ACC112 (cell line): ENCODE data around the gene DOCK2.

Source experiments
- H2AFZ ChIP-seq: fragments of 200-600 bp; sonication (generic); one replicate; pipeline ENCODE4 v1.6.0; 2017; ENCODE audit warnings: antibody characterized with exemption, low read length; ENCODE audit not compliant: unreplicated experiment
- H3K27ac ChIP-seq: fragments of 200-600 bp; sonication (generic); 2 replicates; pipeline ENCODE4 v1.5.1; 2014; ENCODE audit warnings: low read depth, mild to moderate bottlenecking, antibody characterized with exemption, low read length, moderate library complexity
- H3K27me3 ChIP-seq: fragments of 200-600 bp; sonication (generic); 2 replicates; pipeline ENCODE4 v1.6.1; 2014; ENCODE audit warnings: mild to moderate bottlenecking, antibody characterized with exemption, low read length, moderate library complexity, mixed read lengths; ENCODE audit not compliant: insufficient read depth
- H3K36me3 ChIP-seq: fragments of 200-600 bp; sonication (generic); 2 replicates; pipeline ENCODE4 v1.6.1; 2016; ENCODE audit warnings: mild to moderate bottlenecking, antibody characterized with exemption, low read length, moderate library complexity, mixed read lengths; ENCODE audit not compliant: insufficient read depth
- H3K4me1 ChIP-seq: fragments of 200-600 bp; sonication (generic); one replicate; pipeline ENCODE4 v1.6.1; 2016; ENCODE audit warnings: low read length, mixed read lengths; ENCODE audit not compliant: insufficient read depth, unreplicated experiment, control insufficient read depth
- H3K4me3 ChIP-seq: fragments of 200-600 bp; sonication (generic); 2 replicates; pipeline ENCODE4 v1.5.1; 2014; ENCODE audit warnings: mild to moderate bottlenecking, low read depth, low read length
- H3K79me2 ChIP-seq: fragments of 200-600 bp; sonication (generic); one replicate; pipeline ENCODE4 v1.6.0; 2016; ENCODE audit warnings: low read length; ENCODE audit not compliant: control insufficient read depth, unreplicated experiment, insufficient read depth

DOCK2 gene

GRCh38 chr5:169861433-169861832 lies 224.4 kb downstream of the DOCK2 start:
- Histone ChIP-seq H2AFZ (no peak overlapping the region), H3K27me3 (no peaks in the 10 kb centered on the region), H3K4me1 (peaks cover 20% of the 10 kb centered on the region), H3K79me2 (no peaks in the 10 kb centered on the region), H3K4me3 (no peak overlapping the region), H3K36me3 (no peaks in the 10 kb centered on the region), H3K27ac (peak overlapping the region; percentile 27; the same call in 1 of the 2 replicates)

DNA sequence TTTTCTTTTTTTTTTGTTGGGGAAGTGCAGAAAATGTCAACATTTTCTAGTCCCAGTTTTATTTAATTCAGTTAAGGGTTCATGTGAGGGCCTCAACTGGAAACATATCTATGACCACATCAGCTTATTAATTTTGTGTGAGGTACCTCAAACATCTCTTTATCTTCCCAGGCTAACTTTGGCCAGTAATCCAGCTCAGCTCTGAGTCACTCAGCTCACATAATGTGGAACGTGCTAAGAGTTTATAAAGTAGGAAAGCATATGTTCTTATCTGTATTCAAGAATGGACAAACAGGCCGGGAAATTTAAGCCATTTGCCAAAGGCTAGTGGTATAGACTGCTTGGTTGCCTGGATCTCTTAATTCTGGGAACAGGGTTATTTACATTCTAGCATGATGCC lies 224.9 kb downstream of the DOCK2 start:
- Histone ChIP-seq H3K4me1 (peaks cover 15% of the 10 kb centered on the region), H3K27ac (peak overlapping the region; percentile 27; the same call in 1 of the 2 replicates), H2AFZ (no peak overlapping the region), H3K4me3 (no peak overlapping the region), H3K36me3 (no peaks in the 10 kb centered on the region), H3K27me3 (no peaks in the 10 kb centered on the region), H3K79me2 (no peaks in the 10 kb centered on the region)

- Histone ChIP-seq H3K36me3 (no peaks in the 10 kb centered on the region), H3K79me2 (no peaks in the 10 kb centered on the region), H3K27ac (peak overlapping the region; percentile 9; the same call in 1 of the 2 replicates), H3K27me3 (no peaks in the 10 kb centered on the region), H3K4me3 (no peak overlapping the region), H3K4me1 (peaks cover 10% of the 10 kb centered on the region), H2AFZ (no peak overlapping the region)
Measured at GRCh38 chr5:169862391-169862811, 225.3 kb downstream of the DOCK2 start.

GRCh38 chr5:169864483-169864882 lies 227.4 kb downstream of the DOCK2 start:
- H3K79me2 ChIP-seq = no peaks in the 10 kb centered on the region
- peaks cover 10% of the 10 kb centered on the region for H3K4me1 ChIP-seq
- H3K4me3 ChIP-seq = no peak overlapping the region
- H3K27ac ChIP-seq = no peak overlapping the region
- H2AFZ ChIP-seq = no peak overlapping the region
- H3K36me3 ChIP-seq = no peaks in the 10 kb centered on the region; the same call in 1 of the 2 replicates
- no peaks in the 10 kb centered on the region for H3K27me3 ChIP-seq

DNA sequence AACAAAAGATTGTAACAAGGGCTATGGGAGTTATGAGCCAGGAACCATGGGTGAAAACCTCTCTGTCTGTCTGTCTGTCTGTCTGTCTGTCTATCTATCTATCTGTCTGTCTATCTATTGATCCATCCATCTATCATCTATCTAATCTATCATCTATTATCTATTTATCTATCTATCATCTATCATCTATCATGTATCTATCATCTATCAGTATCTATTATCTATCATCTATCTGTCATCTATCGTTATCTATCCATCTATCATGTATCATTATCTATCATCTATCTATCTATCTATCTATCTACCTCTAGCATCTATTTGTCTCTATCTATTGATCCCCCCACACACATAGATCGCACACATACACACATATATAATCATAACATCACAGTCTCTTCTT lies 230.3 kb downstream of the DOCK2 start:
- Histone ChIP-seq H3K79me2 (no peaks in the 10 kb centered on the region), H3K4me3 (no peak overlapping the region), H3K27me3 (no peaks in the 10 kb centered on the region), H3K36me3 (no peaks in the 10 kb centered on the region; the same call in 1 of the 2 replicates), H3K27ac (no peak overlapping the region), H3K4me1 (peaks cover 4% of the 10 kb centered on the region), H2AFZ (no peak overlapping the region)

DNA sequence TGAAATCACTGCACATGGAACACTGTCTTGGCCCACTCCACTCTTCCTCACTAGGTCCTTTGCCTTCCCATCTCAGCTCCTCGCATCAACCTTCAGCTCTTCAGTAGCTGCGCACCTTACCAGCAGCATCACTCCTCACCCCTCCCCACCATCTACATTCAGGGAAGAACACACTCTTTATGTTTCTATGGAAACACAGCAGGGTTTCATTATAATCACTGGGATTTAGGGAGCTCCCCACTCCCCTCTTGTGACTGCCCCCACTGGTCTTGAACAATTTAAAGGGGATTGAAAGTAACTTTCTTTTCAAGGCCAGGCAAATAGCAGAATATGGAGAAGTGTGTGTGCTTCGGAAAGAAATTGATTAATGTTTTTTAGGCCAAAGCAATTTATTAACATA lies 232.0 kb downstream of the DOCK2 start:
- Histone ChIP-seq H3K4me3 (no peak overlapping the region), H3K4me1 (no peaks in the 10 kb centered on the region), H3K79me2 (no peaks in the 10 kb centered on the region), H3K27me3 (no peaks in the 10 kb centered on the region), H3K27ac (no peak overlapping the region), H3K36me3 (no peaks in the 10 kb centered on the region; the same call in 1 of the 2 replicates), H2AFZ (no peak overlapping the region)

GRCh38 chr5:169870211-169870610 lies 233.1 kb downstream of the DOCK2 start:
- H3K27ac ChIP-seq = no peak overlapping the region

DNA sequence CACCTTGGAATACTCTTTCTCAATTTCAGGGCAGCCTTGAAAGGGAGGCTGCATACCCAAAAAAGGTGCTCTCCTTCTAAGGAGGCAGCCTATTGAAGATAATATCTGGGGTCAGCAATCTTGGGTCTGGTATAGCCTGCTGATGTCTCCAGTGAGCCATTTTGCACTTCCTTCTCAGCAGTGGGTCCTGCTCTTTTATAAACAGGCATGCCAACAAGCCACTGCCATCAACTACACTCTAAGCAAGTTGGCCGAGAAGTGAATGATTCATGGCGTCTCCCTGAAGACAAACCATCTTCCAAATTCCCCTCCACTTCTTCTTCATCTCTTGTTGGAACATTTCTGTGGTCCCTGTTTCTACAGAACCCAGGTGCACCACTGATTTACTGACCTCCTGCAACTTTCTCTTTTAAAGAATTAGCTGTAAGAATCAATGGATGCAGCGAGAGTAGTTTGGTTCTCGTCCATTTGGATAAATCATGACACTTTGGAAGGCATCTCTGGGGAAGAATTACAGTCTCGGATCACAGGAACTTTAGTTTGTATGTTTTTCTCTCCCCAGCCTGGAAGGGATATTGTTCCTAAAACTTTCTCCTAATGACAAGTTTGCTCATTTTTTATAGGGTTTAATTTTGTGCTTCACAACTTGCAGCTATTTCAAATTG lies 234.9 kb downstream of the DOCK2 start:
- H3K4me3 ChIP-seq = no peak overlapping the region
- no peak overlapping the region for H2AFZ ChIP-seq
- H3K27ac ChIP-seq = no peak overlapping the region
- H3K27me3 ChIP-seq = no peaks in the 10 kb centered on the region
- H3K79me2 ChIP-seq = no peaks in the 10 kb centered on the region
- no peaks in the 10 kb centered on the region; the same call in 1 of the 2 replicates for H3K36me3 ChIP-seq
- peaks cover 17% of the 10 kb centered on the region for H3K4me1 ChIP-seq

More at GRCh38 chr5:169870211-169870610, 233.1 kb downstream of the DOCK2 start:
- Histone ChIP-seq H3K4me1 (peaks cover 3% of the 10 kb centered on the region), H3K79me2 (no peaks in the 10 kb centered on the region), H3K36me3 (no peaks in the 10 kb centered on the region; the same call in 1 of the 2 replicates), H3K4me3 (no peak overlapping the region), H3K27me3 (no peaks in the 10 kb centered on the region), H2AFZ (no peak overlapping the region)

- no peak overlapping the region for H3K4me3 ChIP-seq
- H3K4me1 ChIP-seq = peaks cover 17% of the 10 kb centered on the region
- no peak overlapping the region for H2AFZ ChIP-seq
- H3K79me2 ChIP-seq = no peaks in the 10 kb centered on the region
- H3K27me3 ChIP-seq = no peaks in the 10 kb centered on the region
- no peaks in the 10 kb centered on the region; the same call in 1 of the 2 replicates for H3K36me3 ChIP-seq
- no peak overlapping the region for H3K27ac ChIP-seq
Measured at GRCh38 chr5:169873642-169874041, 236.6 kb downstream of the DOCK2 start.

DNA sequence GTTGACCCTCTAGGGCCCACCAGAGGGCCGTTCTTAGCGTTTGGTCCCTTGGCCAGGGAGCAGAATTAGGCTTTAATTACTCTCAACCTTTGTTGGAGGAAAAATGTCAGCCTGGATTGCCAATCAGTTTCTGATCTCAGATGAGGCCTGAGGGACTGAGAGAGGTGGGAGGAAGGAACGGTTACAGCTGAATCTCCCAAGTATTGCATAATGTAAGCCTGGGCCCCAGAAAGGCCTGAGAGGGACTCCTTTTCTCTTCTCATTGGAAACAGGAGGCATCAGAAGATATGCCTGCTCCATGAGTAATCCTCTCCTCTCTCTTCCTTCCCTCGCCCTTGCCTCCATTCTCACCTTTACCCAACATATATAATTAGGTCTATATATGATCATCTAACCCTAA lies 237.5 kb downstream of the DOCK2 start:
- Histone ChIP-seq H3K27me3 (no peaks in the 10 kb centered on the region), H3K27ac (no peak overlapping the region), H3K4me1 (peaks cover 17% of the 10 kb centered on the region), H3K4me3 (no peak overlapping the region), H3K79me2 (no peaks in the 10 kb centered on the region), H3K36me3 (0 out of 2 replicates have a peak, but pooled peaks cover 5% of the 10 kb centered on the region), H2AFZ (no peak overlapping the region)

DNA sequence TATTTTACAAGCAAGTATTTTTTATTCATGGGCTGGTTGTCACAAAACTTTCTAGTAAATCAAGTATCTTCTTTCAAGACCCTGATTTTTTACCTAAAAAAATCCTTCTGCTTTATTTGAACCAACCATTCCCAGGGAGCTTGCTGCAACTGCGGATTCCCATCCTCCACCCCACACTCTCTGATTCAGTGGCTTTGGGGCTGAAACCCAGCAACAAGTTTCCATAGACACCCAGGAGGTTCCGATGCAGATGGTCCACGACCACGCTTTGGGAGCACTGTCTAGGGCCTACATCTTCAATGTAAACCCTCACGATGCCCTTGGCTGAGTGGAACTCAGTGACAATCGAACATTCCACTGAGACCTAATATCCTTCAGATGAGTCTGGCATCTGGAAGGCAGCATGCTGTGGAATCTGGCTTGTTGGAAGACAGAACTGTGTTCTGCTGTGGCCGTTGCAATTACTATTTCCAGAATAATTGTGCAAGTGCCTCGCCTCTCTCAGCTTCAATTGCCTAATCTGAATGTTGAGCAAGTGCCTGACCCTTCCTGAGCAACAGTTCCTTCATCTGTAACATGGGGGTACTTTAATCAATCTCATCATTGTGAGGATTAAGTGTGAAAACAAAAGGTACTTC lies 238.1 kb downstream of the DOCK2 start:
- H3K27me3 ChIP-seq = no peaks in the 10 kb centered on the region
- peaks cover 17% of the 10 kb centered on the region for H3K4me1 ChIP-seq
- H3K79me2 ChIP-seq = no peaks in the 10 kb centered on the region
- no peak overlapping the region for H3K4me3 ChIP-seq
- no peak overlapping the region for H2AFZ ChIP-seq
- H3K27ac ChIP-seq = no peak overlapping the region
- H3K36me3 ChIP-seq = 0 out of 2 replicates have a peak, but pooled peaks cover 5% of the 10 kb centered on the region
